Tibial nerve (tissue), 4 donors: Measurements from ENCODE around the gene ANO8. TPM values are rescaled to one million over a fixed set of nuclear protein-coding genes. Genes with fewer than 3 reads are reported as not detected.
"Not testable (repeated sequence)": the region's sequence is repeated elsewhere in the genome, so short reads cannot be mapped to it uniquely, and the experiment has no call there.

Source experiments
- DNase-seq, 2 donors: peaks; one replicate each; pipeline ENCODE4 v3.0.0-alpha.2; 2019; ENCODE audit warnings: low spot score in 2 of 2
- H3K27ac ChIP-seq, 4 donors: fragments of 200-600 bp; sonication (generic) in 3 of 4; one replicate each; pipeline ENCODE4 v1.5.1; 2017 to 2019; ENCODE audit warnings: mild to moderate bottlenecking in 1 of 4
- H3K27me3 ChIP-seq, 2 donors: fragments of 200-600 bp; sonication (generic) in 1 of 2; one replicate each; pipeline versions ENCODE4 v1.5.1 to v1.6.0; 2017 to 2019
- H3K36me3 ChIP-seq, 3 donors: fragments of 200-600 bp; sonication (generic); one replicate each; pipeline ENCODE4 v1.5.1; 2018 to 2019
- H3K4me1 ChIP-seq, 4 donors: fragments of 200-600 bp; sonication (generic) in 3 of 4; one replicate each; pipeline ENCODE4 v1.5.1; 2017 to 2019
- H3K4me3 ChIP-seq, 4 donors: fragments of 200-600 bp; sonication (generic) in 3 of 4; one replicate each; pipeline ENCODE4 v1.5.1; 2017 to 2019; ENCODE audit warnings: mild to moderate bottlenecking in 1 of 4, moderate library complexity in 1 of 4
- H3K9me3 ChIP-seq, 4 donors: fragments of 200-600 bp; sonication (generic) in 3 of 4; one replicate each; pipeline ENCODE4 v1.5.1; 2017 to 2019
- EP300 ChIP-seq, 2 donors: sonication (generic); formaldehyde crosslinking; IDR thresholded peaks; one replicate each; pipeline ENCODE4 v1.6.1; 2017; ENCODE audit warnings: antibody characterized with exemption in 2 of 2, mild to moderate bottlenecking in 1 of 2
- POLR2A ChIP-seq, 2 donors: fragments of 450-650 bp; IDR thresholded peaks; one replicate each; pipeline ENCODE4 v1.6.1; 2017; ENCODE audit warnings: antibody characterized with exemption in 2 of 2, mild to moderate bottlenecking in 2 of 2, moderate library complexity in 2 of 2
- WGBS, 2 donors: methylation state at CpG; one replicate each; pipeline ENCODE4 v1.1.5; 2018; 5-methylcytosine and 5-hydroxymethylcytosine counted together
- total RNA-seq, 4 donors: library from RNA; depleted of rRNA; stranded (reverse); fragments of >200 nt; gene quantifications; one replicate each; pipeline ENCODE4 v1.1.0, GENCODE V29; 2016
- TF ChIP-seq, protein P1 (sequence below), 5 experiments: fragments of 200-600 bp in 3 of 5; fragments of 450-650 bp in 2 of 5; sonication (generic) in 3 of 5; IDR thresholded peaks; one replicate each; pipeline ENCODE4 v1.5.1; 2016 to 2019; ENCODE audit warnings: antibody characterized with exemption in 5 of 5, mild to moderate bottlenecking in 3 of 5, moderate library complexity in 2 of 5

The ANO8 gene
- total RNA-seq, 4 donors from 2014 or later = 10.7 to 23.1 (median 13.3) TPM

DNA sequence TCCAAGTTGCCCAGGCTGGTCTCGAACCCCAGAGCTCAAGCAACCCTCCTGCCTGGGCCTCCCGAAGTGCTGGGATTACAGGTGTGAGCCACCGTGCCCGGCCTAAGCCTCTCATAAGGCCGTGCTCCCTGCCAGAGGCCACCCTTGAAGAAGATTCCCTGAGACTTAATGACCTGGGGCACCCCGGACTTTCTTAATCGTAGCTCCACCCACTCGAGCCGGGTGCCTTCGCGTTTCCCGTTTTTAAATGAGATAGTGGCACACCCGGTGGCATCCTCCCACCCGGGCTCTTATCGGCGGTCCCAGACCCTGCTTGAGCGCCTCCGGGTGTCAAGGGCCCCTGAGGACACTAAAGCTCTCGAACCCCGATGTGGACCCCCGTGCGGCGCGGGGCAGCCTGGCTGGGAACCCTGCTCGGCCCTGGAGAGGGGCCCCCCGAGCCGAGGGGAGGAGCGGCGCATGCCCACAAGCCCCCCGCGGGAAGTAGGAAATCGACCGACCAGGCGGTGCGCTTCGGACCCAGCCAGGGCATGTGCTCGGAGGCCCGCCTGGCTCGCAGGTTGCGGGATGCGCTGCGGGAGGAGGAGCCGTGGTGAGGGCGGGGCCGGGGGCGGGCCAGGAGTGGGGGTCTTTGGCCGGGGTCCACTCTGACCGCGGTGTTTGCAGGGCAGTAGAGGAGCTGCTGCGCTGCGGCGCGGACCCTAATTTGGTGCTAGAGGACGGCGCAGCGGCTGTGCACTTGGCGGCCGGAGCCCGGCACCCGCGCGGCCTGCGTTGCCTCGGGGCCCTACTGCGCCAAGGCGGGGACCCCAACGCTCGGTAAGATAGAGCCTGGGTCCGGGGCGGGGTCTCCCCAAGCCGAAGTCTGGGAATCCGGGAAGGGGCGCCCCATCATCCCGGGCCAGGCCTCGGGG lies 53.0 kb downstream of the ANO8 start, which contains the start of gene ANKLE1:
TSS of gene ANKLE1 (plus strand) at position 511 of the 914 bp plus-strand sequence. CDS start at position 531, 20 bp downstream.
- no peak for TF ChIP-seq EP300 (IDR thresholded peaks at IDR 0.05)
- TF ChIP-seq, protein P1, sequence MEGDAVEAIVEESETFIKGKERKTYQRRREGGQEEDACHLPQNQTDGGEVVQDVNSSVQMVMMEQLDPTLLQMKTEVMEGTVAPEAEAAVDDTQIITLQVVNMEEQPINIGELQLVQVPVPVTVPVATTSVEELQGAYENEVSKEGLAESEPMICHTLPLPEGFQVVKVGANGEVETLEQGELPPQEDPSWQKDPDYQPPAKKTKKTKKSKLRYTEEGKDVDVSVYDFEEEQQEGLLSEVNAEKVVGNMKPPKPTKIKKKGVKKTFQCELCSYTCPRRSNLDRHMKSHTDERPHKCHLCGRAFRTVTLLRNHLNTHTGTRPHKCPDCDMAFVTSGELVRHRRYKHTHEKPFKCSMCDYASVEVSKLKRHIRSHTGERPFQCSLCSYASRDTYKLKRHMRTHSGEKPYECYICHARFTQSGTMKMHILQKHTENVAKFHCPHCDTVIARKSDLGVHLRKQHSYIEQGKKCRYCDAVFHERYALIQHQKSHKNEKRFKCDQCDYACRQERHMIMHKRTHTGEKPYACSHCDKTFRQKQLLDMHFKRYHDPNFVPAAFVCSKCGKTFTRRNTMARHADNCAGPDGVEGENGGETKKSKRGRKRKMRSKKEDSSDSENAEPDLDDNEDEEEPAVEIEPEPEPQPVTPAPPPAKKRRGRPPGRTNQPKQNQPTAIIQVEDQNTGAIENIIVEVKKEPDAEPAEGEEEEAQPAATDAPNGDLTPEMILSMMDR (IDR thresholded peaks at IDR 0.05) = no peak
- no peak for TF ChIP-seq POLR2A (IDR thresholded peaks at IDR 0.05)
- peaks cover 0 to 19% (median 12%) of the 10 kb centered on the region in 4 donors for H3K4me1 ChIP-seq
- H3K9me3 ChIP-seq = no peaks in the 10 kb centered on the region
- peaks cover 0 to 45% (median 2%) of the 10 kb centered on the region in 3 donors for H3K36me3 ChIP-seq
- WGBS, 2 donors = 10 to 16% methylated on average over 31 to 43 of the region's 75 CpGs
- no peak within 1 kb of the TSS for H3K27ac ChIP-seq
- H3K27me3 ChIP-seq = peaks cover 0 to 25% of the 10 kb centered on the region in 2 donors
- no peak for DNase-seq
- H3K4me3 ChIP-seq = peak within 1 kb of the TSS in 3 of 4 donors; percentile 28 to 43 (median 41)

DNA sequence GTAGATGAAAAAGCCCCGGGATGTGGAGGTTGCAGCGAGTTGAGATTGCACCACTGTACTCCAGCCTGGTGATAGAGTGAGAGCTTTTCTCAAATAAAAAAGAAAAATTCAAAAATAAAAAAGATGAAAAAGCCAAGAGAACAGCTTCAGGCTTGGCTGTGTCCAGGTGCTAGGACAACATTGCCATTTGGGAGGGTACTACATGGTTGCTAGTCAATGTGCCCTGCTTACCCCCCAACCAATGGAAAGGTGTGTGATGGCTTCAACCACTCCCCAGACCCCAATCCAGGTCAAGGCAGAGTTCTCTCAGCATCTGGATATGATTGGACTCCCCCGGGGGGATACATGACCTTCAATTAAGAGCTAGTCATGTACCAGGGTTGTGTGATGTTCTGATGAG lies 55.2 kb downstream of the ANO8 start:
- Histone ChIP-seq H3K27ac (no peak overlapping the region), H3K36me3 (peaks cover 0 to 57% (median 18%) of the 10 kb centered on the region in 3 donors), H3K4me1 (peaks cover 0 to 19% (median 12%) of the 10 kb centered on the region in 4 donors), H3K9me3 (no peaks in the 10 kb centered on the region), H3K4me3 (no peak overlapping the region), H3K27me3 (peaks cover 0 to 25% of the 10 kb centered on the region in 2 donors)
- TF ChIP-seq EP300 (IDR thresholded peaks at IDR 0.05) (no peak), POLR2A (IDR thresholded peaks at IDR 0.05) (no peak)
- TF ChIP-seq, protein P1 (IDR thresholded peaks at IDR 0.05) = no peak
- WGBS, 2 donors = 62 to 78% methylated on average over 3 of the region's 3 CpGs
- DNase-seq = no peak

DNA sequence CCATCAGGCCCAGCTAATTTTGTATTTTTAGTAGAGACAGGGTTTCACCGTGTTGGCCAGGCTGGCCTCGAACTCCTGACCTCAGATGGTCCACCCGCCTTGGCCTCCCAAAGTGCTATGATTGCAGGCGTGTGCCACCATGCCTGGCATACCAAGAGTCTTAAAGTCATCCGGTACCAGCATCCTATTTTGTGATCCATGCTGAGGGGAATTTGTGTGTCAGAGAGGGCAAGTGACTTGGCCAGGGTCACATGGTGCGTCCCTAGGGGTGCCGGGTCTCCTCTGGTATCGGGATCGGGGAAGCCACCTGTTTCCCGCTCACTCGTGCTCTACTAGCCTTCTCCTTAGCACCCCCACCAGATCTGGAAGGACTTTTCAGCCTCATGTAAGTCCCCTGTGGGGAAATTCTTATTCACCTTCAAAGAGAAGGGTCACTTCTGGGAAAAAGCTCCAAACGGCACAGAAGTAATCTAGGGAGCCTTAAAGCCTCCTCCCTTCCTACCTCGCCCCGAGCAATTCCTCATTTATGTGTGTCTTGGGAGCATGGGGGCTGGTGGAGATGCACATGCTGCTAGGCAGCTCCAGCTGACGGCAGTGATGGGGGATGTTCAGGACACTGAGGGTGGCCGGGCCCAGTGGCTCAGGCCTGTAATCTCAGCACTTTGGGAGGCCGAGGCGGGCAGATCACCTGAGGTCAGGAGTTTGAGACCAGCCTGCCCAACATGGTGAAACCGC lies 59.0 kb downstream of the ANO8 start:
- peaks cover 3 to 86% (median 25%) of the 10 kb centered on the region in 3 donors for H3K36me3 ChIP-seq
- H3K4me1 ChIP-seq = no peaks in the 10 kb centered on the region
- no peaks in the 10 kb centered on the region for H3K9me3 ChIP-seq

DNA sequence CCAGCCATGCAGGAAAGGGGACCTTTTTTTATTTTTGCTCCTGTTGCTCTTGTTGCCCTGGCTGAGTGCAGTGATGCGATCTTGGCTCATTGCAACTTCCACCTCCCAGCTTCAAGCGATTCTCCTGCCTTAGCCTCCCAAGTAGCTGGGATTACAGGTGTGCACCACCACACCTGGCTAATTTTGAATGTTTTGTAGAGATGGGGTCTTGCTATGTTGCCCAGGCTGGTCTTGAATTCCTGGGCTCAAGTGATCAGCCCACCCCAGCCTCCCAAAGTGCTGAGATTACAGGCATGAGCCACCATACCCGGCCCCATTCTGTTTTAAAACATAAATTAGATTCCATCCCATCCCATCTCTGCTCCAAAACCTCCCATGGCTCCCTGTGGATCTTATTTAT lies 59.8 kb downstream of the ANO8 start:
- not testable (repeated sequence) for H3K27ac ChIP-seq, DNase-seq, H3K4me1 ChIP-seq, H3K9me3 ChIP-seq, H3K4me3 ChIP-seq, H3K27me3 ChIP-seq
- WGBS, 2 donors = 98 to 100% methylated on average over 3 of the region's 3 CpGs
- H3K36me3 ChIP-seq = peaks cover 3 to 93% (median 25%) of the 10 kb centered on the region in 3 donors

More for the DNA sequence above, 59.0 kb downstream of the ANO8 start:
- WGBS, 2 donors = 84 to 90% methylated on average over 19 of the region's 19 CpGs
- Histone ChIP-seq H3K4me3 (no peak overlapping the region), H3K27ac (no peak overlapping the region), H3K27me3 (no peaks in the 10 kb centered on the region)
- no peak for DNase-seq
- TF ChIP-seq EP300 (IDR thresholded peaks at IDR 0.05) = no peak
- TF ChIP-seq POLR2A (IDR thresholded peaks at IDR 0.05) = no peak
- TF ChIP-seq, protein P1 (IDR thresholded peaks at IDR 0.05) = no peak

Other genes starting within 250 kb of the ANO8 start
- 10 to 100 TPM; 17.4 to 50.0 (median 28.0) TPM for gene USE1, start 119.5 kb downstream of the ANO8 start, total RNA-seq
- gene OCEL1, start 108.6 kb downstream of the ANO8 start, total RNA-seq = 10 to 100 TPM in 1 of 4 donors, 1 to 10 TPM in 3; 3.3 to 30.0 (median 5.8) TPM
- gene NR2F6, start 88.9 kb downstream of the ANO8 start, total RNA-seq = 10 to 100 TPM; 30.0 to 46.0 (median 39.5) TPM
- 10 to 100 TPM in 2 of 4 donors, 1 to 10 TPM in 2; 3.1 to 29.4 (median 17.5) TPM for gene USHBP1, start 70.1 kb downstream of the ANO8 start, total RNA-seq
- 10 to 100 TPM; 60.0 to 72.0 (median 67.0) TPM for gene BABAM1, start 67.4 kb downstream of the ANO8 start, total RNA-seq
- gene ANKLE1, start 53.0 kb downstream of the ANO8 start, total RNA-seq = 1 to 10 TPM in 2 of 4 donors, under 1 TPM in 2; 0.44 to 2.1 (median 0.90) TPM
- 10 to 100 TPM; 15.7 to 22.9 (median 19.9) TPM for gene ABHD8, start 31.4 kb downstream of the ANO8 start, total RNA-seq
- 100 to 1,000 TPM; 143 to 187 (median 175) TPM for gene MRPL34, start 29.0 kb downstream of the ANO8 start, total RNA-seq
- 10 to 100 TPM in 1 of 4 donors, 1 to 10 TPM in 3; 5.7 to 14.7 (median 7.8) TPM for gene DDA1, start 25.3 kb downstream of the ANO8 start, total RNA-seq
- 10 to 100 TPM; 15.9 to 59.4 (median 28.8) TPM for gene GTPBP3, start 2.7 kb upstream of the ANO8 start, total RNA-seq
- gene PLVAP, start 42.5 kb upstream of the ANO8 start, total RNA-seq = 100 to 1,000 TPM in 1 of 4 donors, 10 to 100 TPM in 3; 21.8 to 142 (median 78.8) TPM
- gene CCDC194, start 59.3 kb upstream of the ANO8 start, total RNA-seq = 1 to 10 TPM in 2 of 4 donors, under 1 TPM in 1, not detected in 1; 0.63 to 4.5 (median 2.0) TPM
- gene BST2, start 70.8 kb upstream of the ANO8 start, total RNA-seq = 10 to 100 TPM; 71.0 to 77.4 (median 72.2) TPM
- 10 to 100 TPM; 42.8 to 87.9 (median 51.9) TPM for gene MVB12A, start 85.2 kb upstream of the ANO8 start, total RNA-seq
- gene TMEM221, start 113.8 kb upstream of the ANO8 start, total RNA-seq = 1 to 10 TPM in 1 of 4 donors, under 1 TPM in 2, not detected in 1; 0.21 to 2.0 (median 0.30) TPM
- under 1 TPM in 1 of 4 donors, not detected in 3; 0.44 TPM for gene NXNL1, start 126.1 kb upstream of the ANO8 start, total RNA-seq
- gene SLC27A1, start 135.7 kb upstream of the ANO8 start, total RNA-seq = 10 to 100 TPM; 30.6 to 69.3 (median 55.9) TPM
- gene PGLS, start 176.8 kb upstream of the ANO8 start, total RNA-seq = 10 to 100 TPM; 82.2 to 96.7 (median 92.2) TPM
- gene COLGALT1, start 220.8 kb upstream of the ANO8 start, total RNA-seq = 100 to 1,000 TPM in 1 of 4 donors, 10 to 100 TPM in 3; 74.5 to 141 (median 88.2) TPM